HL-60 (cell line): ENCODE data around the gene ALDH3A2.

Experiments used
- DNase-seq, 2 experiments: peaks; one replicate each; pipeline ENCODE4 v3.0.0-alpha.2; 2010 to 2020; ENCODE audit warnings: low read depth in 1 of 2, low spot score in 1 of 2
- H3K27ac ChIP-seq: fragments of 250-450 bp; sonication (Bioruptor Pico); replicated peaks from 2 replicates; pipeline ENCODE4 v1.5.1; 2020; ENCODE audit warnings: mild to moderate bottlenecking, moderate library complexity
- H3K27me3 ChIP-seq: fragments of 250-450 bp; sonication (Bioruptor Pico); 2 replicates; pipeline ENCODE4 v1.5.1; 2021; ENCODE audit warnings: mild to moderate bottlenecking, moderate library complexity; ENCODE audit not compliant: insufficient read depth, poor library complexity, severe bottlenecking
- H3K4me3 ChIP-seq: replicated peaks from 2 replicates; pipeline ENCODE4 v1.5.1; 2011; ENCODE audit warnings: mild to moderate bottlenecking, control low read depth, low read length; ENCODE audit not compliant: insufficient read depth
- CTCF ChIP-seq: IDR thresholded peaks from one replicate; pipeline ENCODE4 v1.5.1; 2011; ENCODE audit warnings: low read length, control low read depth, inconsistent platforms; ENCODE audit not compliant: insufficient read depth
- GABPA ChIP-seq: IDR thresholded peaks from 2 replicates; pipeline ENCODE4 v1.6.1; 2012; ENCODE audit warnings: low read depth
- POLR2AphosphoS5 ChIP-seq: IDR thresholded peaks from 2 replicates; pipeline ENCODE4 v1.6.1; 2012; ENCODE audit warnings: low read depth
- REST ChIP-seq: IDR thresholded peaks from 2 replicates; pipeline ENCODE4 v1.6.1; 2012; ENCODE audit warnings: low read depth; ENCODE audit not compliant: insufficient replicate concordance
- SPI1 ChIP-seq: IDR thresholded peaks from 2 replicates; pipeline ENCODE4 v1.6.1; 2012; ENCODE audit warnings: low read depth, mild to moderate bottlenecking, borderline replicate concordance

Gene ALDH3A2

GRCh38 chr17:19646788-19647696, 1.5 kb upstream of the ALDH3A2 start:
- DNase-seq = peak in 1 of 2 experiments; percentile 1
- TF ChIP-seq SPI1 (no peak), POLR2AphosphoS5 (no peak), REST (no peak), CTCF (no peak), GABPA (no peak)
- Histone ChIP-seq H3K4me3 (no peak overlapping the region), H3K27me3 (no peaks in the 10 kb centered on the region), H3K27ac (peak overlapping the region; percentile 96)

GRCh38 chr17:19647697-19648474, 665 bp upstream of the ALDH3A2 start:
- Histone ChIP-seq H3K27me3 (no peaks in the 10 kb centered on the region), H3K27ac (peak overlapping the region; percentile 96), H3K4me3 (peak overlapping the region; percentile 71)
- TF ChIP-seq CTCF = no peak
- no peak for TF ChIP-seq REST
- 0 out of 2 replicates have a peak, but pooled peaks have one; percentile 12 for TF ChIP-seq POLR2AphosphoS5
- TF ChIP-seq GABPA = peak; percentile 49; the same call in 1 of the 2 replicates
- no peak for TF ChIP-seq SPI1
- peak; percentile 51 to 72 for DNase-seq

- Histone ChIP-seq H3K27me3 (no peaks in the 10 kb centered on the region), H3K4me3 (peak overlapping the region; percentile 71), H3K27ac (peak overlapping the region; percentile 96)
- no peak for DNase-seq
- no peak for TF ChIP-seq GABPA
These were observed 657 bp downstream of the ALDH3A2 start for GRCh38 chr17:19649274-19649541.

GRCh38 chr17:19650826-19651225, 2.3 kb downstream of the ALDH3A2 start:
- TF ChIP-seq GABPA (no peak), CTCF (no peak), SPI1 (no peak), POLR2AphosphoS5 (no peak), REST (no peak)
- no peak overlapping the region for H3K27ac ChIP-seq
- H3K27me3 ChIP-seq = no peaks in the 10 kb centered on the region
- no peak overlapping the region for H3K4me3 ChIP-seq
- DNase-seq = no peak
